Naive B cell (primary cell): ENCODE measurements around the gene LPGAT1. TPM values are rescaled to one million over a fixed set of nuclear protein-coding genes. Genes with fewer than 3 reads are reported as not detected.
A peak's percentile ranks its signal among the peaks of the same experiment; 100 is the strongest.

Experiments used
- ATAC-seq, 2 donors: fragments of 150-1000 bp; cut with Tn5 transposase; 2 replicates each; pipeline ENCODE4 v1.10.0; 2021; ENCODE audit warnings: low read depth in 2 of 2, mild to moderate bottlenecking in 2 of 2, moderate library complexity in 2 of 2
- DNase-seq: peaks from one replicate; pipeline ENCODE4 v3.0.0; 2022
- H3K27ac Mint-ChIP-seq, 6 donors: one replicate each; pipeline ENCODE4 v1.8.0; 2020 to 2022; ENCODE audit warnings: mild to moderate bottlenecking in 6 of 6, mixed read lengths in 6 of 6, moderate library complexity in 5 of 6, inconsistent platforms in 2 of 6
- H3K27me3 Mint-ChIP-seq, 3 donors: one replicate each; pipeline ENCODE4 v1.8.0; 2021 to 2022; ENCODE audit warnings: mixed read lengths in 3 of 3, mild to moderate bottlenecking in 1 of 3
- H3K36me3 Mint-ChIP-seq, 2 donors: one replicate each; pipeline ENCODE4 v1.8.0; 2020 to 2022; ENCODE audit warnings: mixed read lengths in 2 of 2, inconsistent platforms in 1 of 2, mild to moderate bottlenecking in 1 of 2
- H3K4me1 Mint-ChIP-seq, 3 donors: one replicate each; pipeline ENCODE4 v1.8.0; 2020 to 2022; ENCODE audit warnings: mixed read lengths in 3 of 3, inconsistent platforms in 1 of 3, mild to moderate bottlenecking in 1 of 3, moderate library complexity in 1 of 3
- H3K4me3 Mint-ChIP-seq, 8 donors: one replicate each; pipeline ENCODE4 v1.8.0; 2020 to 2022; ENCODE audit warnings: mild to moderate bottlenecking in 8 of 8, mixed read lengths in 8 of 8, moderate library complexity in 8 of 8, inconsistent platforms in 2 of 8
- H3K9me3 Mint-ChIP-seq, 7 donors: one replicate each; pipeline ENCODE4 v1.8.0; 2020 to 2022; ENCODE audit warnings: mixed read lengths in 7 of 7, mild to moderate bottlenecking in 5 of 7, inconsistent platforms in 2 of 7, moderate library complexity in 1 of 7
- polyA plus RNA-seq, 6 donors: library from polyadenylated mRNA; unstranded; fragments of 300-500 nt; fragmentation: Illumina TruSeq; gene quantifications; one replicate each; pipeline ENCODE4 v1.2.3, GENCODE V29; 2021; ENCODE audit warnings: low read depth in 6 of 6

Gene LPGAT1
- polyA plus RNA-seq, 6 donors from 2014 or later = 29.1 to 43.4 (median 35.4) TPM

DNA sequence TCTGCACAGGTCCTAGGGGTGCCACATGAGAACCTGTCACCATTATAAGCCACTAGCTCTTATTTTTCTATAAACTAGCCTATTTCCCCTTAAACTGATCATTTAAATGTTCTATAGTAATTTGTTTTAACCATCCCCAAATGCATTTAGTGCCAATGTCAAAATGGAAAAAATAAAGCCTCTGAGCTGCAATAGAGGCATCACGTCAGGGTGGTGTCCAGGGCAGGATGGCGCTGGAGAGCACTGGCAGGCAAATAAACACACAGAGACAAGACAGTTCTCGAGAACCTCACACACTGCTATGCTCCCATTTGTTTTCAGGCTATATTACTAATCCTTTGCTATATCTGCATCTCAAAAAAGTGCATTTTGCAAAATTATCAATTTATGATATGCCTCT, 81.8 kb downstream of the LPGAT1 start:
- DNase-seq (no peak), ATAC-seq (no peak)
- H3K4me3 Mint-ChIP-seq = no peak overlapping the region
- no peaks in the 10 kb centered on the region for H3K4me1 Mint-ChIP-seq
- H3K36me3 Mint-ChIP-seq = peaks cover 8 to 15% of the 10 kb centered on the region in 2 donors
- H3K9me3 Mint-ChIP-seq = no peaks in the 10 kb centered on the region
- H3K27me3 Mint-ChIP-seq = no peaks in the 10 kb centered on the region
- H3K27ac Mint-ChIP-seq = no peak overlapping the region

DNA sequence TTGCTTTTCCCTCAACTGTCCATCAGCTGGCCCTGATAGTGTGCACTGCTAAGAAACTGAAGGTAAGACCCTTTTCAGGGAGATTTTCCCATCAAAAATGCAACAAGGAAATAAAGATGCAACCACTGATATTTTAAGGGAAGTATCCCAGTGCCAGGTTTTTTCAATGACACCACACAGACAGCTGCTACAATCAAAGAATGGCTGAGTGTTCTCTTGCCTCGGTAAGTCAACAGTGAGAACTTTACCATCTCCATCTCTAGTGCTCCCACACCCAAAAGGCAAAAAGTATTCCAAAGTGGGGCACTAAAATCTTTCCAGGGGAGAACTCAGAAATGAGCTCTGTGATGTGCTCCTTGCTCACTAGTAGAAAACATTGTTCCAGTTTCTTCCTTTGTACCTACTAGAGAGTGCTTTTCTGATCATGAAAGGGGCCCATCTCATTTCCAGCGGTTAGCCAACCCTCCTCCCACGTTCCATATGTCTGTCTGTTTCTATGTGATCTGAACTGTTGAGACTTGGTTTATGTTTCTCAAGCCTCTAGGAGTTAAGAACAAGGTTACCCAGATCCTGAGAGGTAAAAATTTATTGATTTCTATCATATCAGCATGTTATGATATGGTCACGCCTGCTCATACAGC, 87.6 kb downstream of the LPGAT1 start:
- Mint-ChIP-seq H3K4me3 (no peak overlapping the region), H3K36me3 (no peaks in the 10 kb centered on the region), H3K4me1 (peaks cover 12 to 21% (median 18%) of the 10 kb centered on the region in 3 donors), H3K27ac (peak overlapping the region in 1 of 6 donors; percentile 2), H3K9me3 (no peaks in the 10 kb centered on the region), H3K27me3 (no peaks in the 10 kb centered on the region)
- DNase-seq (no peak), ATAC-seq (no peak)

GRCh38 chr1:211742272-211742671, 88.3 kb downstream of the LPGAT1 start:
- DNase-seq (no peak), ATAC-seq (no peak)
- Mint-ChIP-seq H3K27ac (no peak overlapping the region), H3K4me3 (no peak overlapping the region), H3K9me3 (no peaks in the 10 kb centered on the region), H3K36me3 (no peaks in the 10 kb centered on the region), H3K4me1 (peaks cover 12 to 21% (median 18%) of the 10 kb centered on the region in 3 donors), H3K27me3 (no peaks in the 10 kb centered on the region)

DNA sequence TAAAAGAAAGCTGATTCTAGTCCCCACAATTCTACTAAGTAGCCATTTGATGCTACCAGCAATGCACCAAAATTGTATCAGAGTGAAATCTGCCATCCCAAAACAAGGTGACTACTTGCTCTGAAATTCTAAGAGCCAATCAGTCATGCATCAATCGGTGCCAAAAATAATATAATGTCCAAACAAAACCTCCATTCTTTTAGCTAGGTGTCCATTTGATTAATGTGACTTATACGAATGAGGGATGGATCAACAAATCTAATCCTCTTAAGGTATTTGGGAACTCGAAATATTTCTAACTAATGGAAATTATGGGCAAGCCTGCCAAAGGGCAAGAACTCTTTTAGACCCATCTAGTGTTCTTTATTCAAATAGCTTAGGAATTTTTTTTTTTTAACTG, 88.8 kb downstream of the LPGAT1 start:
- no peak for DNase-seq
- H3K4me3 Mint-ChIP-seq = no peak overlapping the region
- H3K4me1 Mint-ChIP-seq = peaks cover 12 to 21% (median 18%) of the 10 kb centered on the region in 3 donors
- H3K27ac Mint-ChIP-seq = no peak overlapping the region
- no peak for ATAC-seq
- H3K27me3 Mint-ChIP-seq = no peaks in the 10 kb centered on the region
- no peaks in the 10 kb centered on the region for H3K36me3 Mint-ChIP-seq
- no peaks in the 10 kb centered on the region for H3K9me3 Mint-ChIP-seq

DNA sequence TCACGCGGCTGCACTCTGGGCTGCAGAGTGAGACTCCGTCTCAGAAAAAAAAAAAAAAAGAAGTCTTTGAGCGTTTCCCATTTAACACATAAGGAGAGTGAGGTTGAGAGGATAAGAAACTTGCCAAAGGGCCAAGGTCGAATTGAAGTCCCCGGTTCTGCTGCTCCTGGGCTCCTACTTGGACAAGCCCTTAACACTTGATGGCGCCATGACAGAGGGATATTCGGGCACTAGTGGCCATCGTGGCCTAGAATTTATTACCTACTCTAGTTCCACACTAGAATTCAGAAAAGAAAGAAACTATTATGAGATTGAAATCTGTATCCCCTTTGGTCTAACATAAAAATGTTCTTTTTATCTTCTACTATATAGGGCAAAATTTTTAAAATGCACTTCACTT, 89.4 kb downstream of the LPGAT1 start:
- no peak overlapping the region for H3K4me3 Mint-ChIP-seq
- DNase-seq = no peak
- H3K27me3 Mint-ChIP-seq = no peaks in the 10 kb centered on the region

GRCh38 chr1:211739671-211740411, 90.7 kb downstream of the LPGAT1 start:
- peak overlapping the region in 1 of 6 donors; percentile 53 for H3K27ac Mint-ChIP-seq
- no peaks in the 10 kb centered on the region for H3K36me3 Mint-ChIP-seq
- no peaks in the 10 kb centered on the region for H3K9me3 Mint-ChIP-seq
- ATAC-seq = peak in 1 of 2 donors; percentile 58
- peaks cover 0 to 9% (median 0%) of the 10 kb centered on the region in 3 donors for H3K27me3 Mint-ChIP-seq
- H3K4me3 Mint-ChIP-seq = no peak overlapping the region
- no peak for DNase-seq
- peaks cover 12 to 21% (median 18%) of the 10 kb centered on the region in 3 donors for H3K4me1 Mint-ChIP-seq

More for the DNA sequence above, 89.4 kb downstream of the LPGAT1 start:
- no peaks in the 10 kb centered on the region for H3K36me3 Mint-ChIP-seq
- H3K9me3 Mint-ChIP-seq = no peaks in the 10 kb centered on the region
- no peak for ATAC-seq
- peaks cover 12 to 21% (median 18%) of the 10 kb centered on the region in 3 donors for H3K4me1 Mint-ChIP-seq
- peak overlapping the region in 1 of 6 donors; percentile 32 for H3K27ac Mint-ChIP-seq

GRCh38 chr1:211738691-211739301, 91.8 kb downstream of the LPGAT1 start:
- peak overlapping the region in 3 of 6 donors; percentile 15 to 94 (median 50) for H3K27ac Mint-ChIP-seq
- DNase-seq (no peak), ATAC-seq (no peak)
- peaks cover 12 to 21% (median 18%) of the 10 kb centered on the region in 3 donors for H3K4me1 Mint-ChIP-seq
- no peaks in the 10 kb centered on the region for H3K36me3 Mint-ChIP-seq
- no peaks in the 10 kb centered on the region for H3K9me3 Mint-ChIP-seq
- H3K27me3 Mint-ChIP-seq = peaks cover 0 to 11% (median 0%) of the 10 kb centered on the region in 3 donors
- peak overlapping the region in 1 of 8 donors; percentile 25 for H3K4me3 Mint-ChIP-seq

DNA sequence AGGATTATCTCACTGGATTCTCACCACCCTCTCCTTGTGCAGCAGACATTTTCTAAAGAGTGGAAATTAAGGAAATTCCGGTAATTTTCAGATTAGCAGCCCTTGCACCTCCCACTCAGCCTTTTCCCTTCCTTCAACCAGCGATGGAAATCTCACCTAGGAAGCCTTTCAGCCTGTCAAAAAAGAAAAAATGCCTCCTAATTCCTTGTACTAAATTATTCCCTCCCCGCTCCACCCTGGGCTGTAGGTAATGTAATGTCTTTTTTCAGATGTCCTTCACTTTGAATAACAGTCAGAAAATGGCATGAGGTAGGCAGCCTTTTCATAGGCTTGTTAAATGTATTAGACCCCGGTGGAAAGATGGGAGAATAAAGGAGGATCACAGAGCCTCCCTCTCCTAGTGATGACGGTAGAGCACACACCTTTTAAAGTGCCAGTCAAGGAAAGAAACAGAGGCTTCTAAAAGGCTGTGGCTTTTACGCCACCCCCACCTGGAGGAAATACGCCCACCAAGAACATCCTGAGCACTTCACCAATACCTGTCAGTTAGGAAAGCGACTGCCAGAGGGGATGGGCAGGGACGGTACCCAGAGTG, 92.4 kb downstream of the LPGAT1 start:
- no peaks in the 10 kb centered on the region for H3K36me3 Mint-ChIP-seq
- H3K9me3 Mint-ChIP-seq = no peaks in the 10 kb centered on the region
- ATAC-seq = no peak
- DNase-seq = no peak
- peaks cover 12 to 21% (median 18%) of the 10 kb centered on the region in 3 donors for H3K4me1 Mint-ChIP-seq
- H3K27ac Mint-ChIP-seq = peak overlapping the region in 1 of 6 donors; percentile 52
- peaks cover 0 to 11% (median 0%) of the 10 kb centered on the region in 3 donors for H3K27me3 Mint-ChIP-seq
- no peak overlapping the region for H3K4me3 Mint-ChIP-seq

DNA sequence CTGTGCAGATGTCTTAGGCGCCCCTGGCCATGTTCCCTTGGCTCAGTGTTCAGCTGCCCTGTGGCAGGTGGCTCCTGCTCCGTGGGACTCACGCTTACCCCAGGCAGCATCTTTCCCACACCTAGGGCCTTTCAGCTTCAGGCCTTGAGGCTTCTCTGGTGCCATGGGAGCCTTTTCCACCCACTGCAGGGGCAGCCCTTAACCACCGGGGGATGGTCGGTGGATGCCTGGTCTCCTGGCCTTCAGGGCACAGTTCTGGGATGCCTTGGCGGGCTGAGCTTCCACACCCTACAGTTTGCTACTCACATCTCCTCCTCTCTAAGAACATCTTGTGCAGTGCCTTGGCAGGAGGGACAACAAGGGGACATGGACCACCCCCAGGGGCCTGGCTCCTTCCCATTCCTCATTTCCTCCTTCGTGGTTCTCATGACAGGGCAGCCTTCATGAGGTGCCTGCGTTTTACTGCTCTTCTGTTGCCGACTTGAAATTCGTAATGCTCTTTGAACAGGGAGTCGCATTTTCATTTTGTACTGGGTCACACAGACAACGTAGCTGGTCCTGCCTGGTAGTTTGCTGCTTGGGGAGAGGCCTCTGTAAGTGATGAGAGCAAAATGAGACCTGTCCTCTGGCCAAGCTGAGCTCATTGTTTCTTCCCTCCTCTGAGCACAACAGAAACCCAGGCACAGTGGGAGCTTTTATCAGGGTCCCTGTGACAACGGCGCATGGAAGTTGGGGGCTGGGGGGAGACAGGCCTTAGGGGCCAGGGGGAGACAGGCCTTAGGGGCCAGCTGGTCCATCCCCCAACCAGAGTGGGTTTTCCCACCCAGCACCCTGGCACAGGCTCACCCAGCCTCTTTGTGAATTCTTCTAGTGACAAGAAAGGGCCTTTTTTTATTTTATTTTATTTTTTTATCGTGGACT, 93.2 kb downstream of the LPGAT1 start:
- peaks cover 0 to 11% (median 0%) of the 10 kb centered on the region in 3 donors for H3K27me3 Mint-ChIP-seq
- no peak for DNase-seq
- ATAC-seq = no peak
- H3K4me3 Mint-ChIP-seq = no peak overlapping the region
- H3K36me3 Mint-ChIP-seq = no peaks in the 10 kb centered on the region
- peaks cover 12 to 21% (median 18%) of the 10 kb centered on the region in 3 donors for H3K4me1 Mint-ChIP-seq
- H3K9me3 Mint-ChIP-seq = no peaks in the 10 kb centered on the region
- no peak overlapping the region for H3K27ac Mint-ChIP-seq

- DNase-seq (no peak), ATAC-seq (no peak)
- Mint-ChIP-seq H3K36me3 (no peaks in the 10 kb centered on the region), H3K27me3 (peaks cover 0 to 11% (median 0%) of the 10 kb centered on the region in 3 donors), H3K4me1 (peaks cover 12 to 21% (median 18%) of the 10 kb centered on the region in 3 donors), H3K27ac (no peak overlapping the region), H3K4me3 (no peak overlapping the region), H3K9me3 (no peaks in the 10 kb centered on the region)
Measured at GRCh38 chr1:211736351-211736915, 94.1 kb downstream of the LPGAT1 start.

- Mint-ChIP-seq H3K4me1 (peaks cover 12 to 18% (median 18%) of the 10 kb centered on the region in 3 donors), H3K9me3 (no peaks in the 10 kb centered on the region), H3K27me3 (peaks cover 0 to 11% (median 0%) of the 10 kb centered on the region in 3 donors), H3K4me3 (no peak overlapping the region), H3K27ac (no peak overlapping the region), H3K36me3 (no peaks in the 10 kb centered on the region)
- ATAC-seq = no peak
- DNase-seq = no peak
Measured at GRCh38 chr1:211735208-211736170, 95.1 kb downstream of the LPGAT1 start.
